ENCODE results near the gene SUFU. TPM values are rescaled to one million over a fixed set of nuclear protein-coding genes. Genes with fewer than 3 reads are reported as not detected.

The SUFU gene
- total RNA-seq, 1 experiment from 2014 or later, result 2.4 TPM

DNA sequence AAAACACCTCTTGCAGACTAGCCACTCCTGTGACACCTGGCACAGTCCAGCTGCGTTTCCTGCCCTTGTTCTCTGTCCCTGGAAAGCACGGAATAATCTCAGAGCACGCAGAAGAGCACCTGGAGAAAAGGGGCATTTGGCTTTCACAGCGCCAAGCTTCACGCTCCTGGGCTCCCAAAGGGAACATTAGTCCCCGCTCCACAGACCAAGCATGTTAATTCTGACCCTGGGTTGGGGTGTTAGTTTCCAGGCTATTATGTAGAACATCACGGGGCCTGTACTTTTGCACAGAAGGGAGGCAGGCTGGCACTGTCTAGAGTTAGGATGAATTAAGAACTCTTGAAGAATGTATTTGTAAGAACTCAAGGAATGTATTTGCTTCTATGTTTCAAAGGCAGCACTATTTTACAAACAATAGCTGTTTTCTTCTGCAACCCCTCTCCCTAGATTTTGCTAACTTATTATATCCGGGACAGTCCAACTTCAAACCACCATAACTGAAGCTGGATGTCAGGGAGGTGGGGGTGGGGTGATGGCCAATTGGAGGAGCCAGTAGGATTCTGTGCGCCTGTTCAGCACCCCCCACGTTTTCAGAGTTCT, 78.3 kb downstream of the SUFU start:
- in situ Hi-C loops (cut with HindIII; ENCODE audit: low sequenced_read_pairs), result no loop called here
- DNase-seq (ENCODE audit: low spot score), result no peak

DNA sequence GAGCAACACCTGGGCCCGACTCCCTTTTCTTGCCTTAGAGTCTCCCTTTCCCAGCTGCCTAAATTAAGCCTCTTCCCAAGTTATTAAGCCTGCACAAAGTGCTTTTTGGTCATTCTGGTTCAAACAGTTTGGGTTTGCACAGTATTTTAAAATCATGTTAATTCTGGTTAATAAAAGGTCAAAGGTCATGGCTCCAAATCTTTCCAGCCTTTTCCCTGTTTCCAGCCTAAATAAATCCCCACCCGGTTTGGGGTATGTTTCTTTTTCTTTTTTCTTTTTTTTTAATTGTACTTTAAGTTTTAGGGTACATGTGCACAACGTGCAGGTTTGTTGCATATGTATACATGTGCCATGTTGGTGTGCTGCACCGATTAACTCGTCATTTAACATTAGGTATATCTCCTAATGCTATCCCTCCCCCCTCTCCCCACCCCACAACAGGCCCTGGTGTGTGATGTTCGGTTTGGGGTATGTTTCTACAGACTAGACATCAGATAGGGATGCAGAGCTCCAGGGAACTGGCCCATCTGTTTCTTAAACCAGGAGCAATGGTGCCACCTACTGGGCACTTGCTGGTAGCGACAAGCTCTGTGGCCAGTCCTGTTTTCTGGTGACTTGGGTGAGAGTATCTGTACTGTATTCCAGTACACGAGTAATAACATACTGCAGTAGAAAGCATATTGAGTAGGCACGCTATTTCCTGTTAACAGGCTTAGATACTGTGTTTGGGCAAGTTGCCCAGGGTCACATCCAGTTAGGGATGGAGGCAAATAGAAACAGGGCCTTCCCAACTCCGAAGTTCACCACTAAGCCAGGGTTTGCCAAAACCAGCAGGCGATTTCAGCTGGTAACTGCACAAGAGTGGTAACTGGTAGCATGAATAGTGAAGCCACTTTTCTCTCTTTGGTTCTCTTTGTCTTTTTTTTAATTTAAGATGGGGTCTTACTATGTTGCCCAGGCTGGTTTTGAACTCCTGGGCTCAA, 80.0 kb downstream of the SUFU start:
- in situ Hi-C loops (cut with HindIII; ENCODE audit: low sequenced_read_pairs), result no loop called here
- DNase-seq (ENCODE audit: low spot score), result peak; percentile 96

DNA sequence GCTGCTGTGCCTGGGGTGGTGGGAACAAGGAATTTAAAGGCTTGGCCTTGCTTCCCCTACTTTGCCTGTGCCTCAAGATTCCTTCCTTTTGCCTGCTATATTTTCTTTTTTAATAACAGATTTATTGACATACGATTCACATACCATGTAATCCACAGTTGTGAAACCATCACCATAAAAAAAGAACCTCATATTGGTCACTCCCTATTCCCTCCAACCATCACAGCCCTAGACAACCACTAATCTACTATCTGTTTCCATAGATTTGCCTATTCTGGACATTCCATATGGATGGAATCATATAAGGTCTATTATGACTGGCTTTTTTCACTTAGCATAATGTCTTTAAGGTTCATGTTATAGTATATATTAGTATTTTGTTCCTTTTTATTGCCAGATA, 81.3 kb downstream of the SUFU start:
- no peak for DNase-seq (ENCODE audit: low spot score)
- in situ Hi-C loops (cut with HindIII; ENCODE audit: low sequenced_read_pairs), result no loop called here

- DNase-seq (ENCODE audit: low spot score), result no peak
- in situ Hi-C loops (cut with HindIII; ENCODE audit: low sequenced_read_pairs), result no loop called here
Measured at GRCh38 chr10:102586858-102587257, 83.1 kb downstream of the SUFU start.

DNA sequence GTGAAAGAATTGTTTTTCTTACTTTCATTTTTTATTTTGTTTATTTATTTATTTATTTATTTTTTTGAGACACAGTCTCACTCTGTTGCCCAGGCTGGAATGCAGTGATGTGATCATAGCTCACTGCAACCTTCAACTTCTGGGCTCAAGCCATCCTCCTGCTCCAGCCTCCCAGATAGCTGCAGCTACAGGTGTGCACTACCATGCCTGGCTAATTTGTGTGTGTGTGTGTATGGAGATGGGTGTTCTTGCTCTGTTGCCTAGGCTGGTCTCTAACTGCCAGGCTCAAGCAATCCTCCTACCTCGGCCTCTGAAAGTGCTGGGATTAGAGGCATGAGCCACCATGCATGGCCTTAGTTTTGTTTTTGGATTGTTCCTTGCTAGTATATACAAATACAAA, 85.1 kb downstream of the SUFU start:
- DNase-seq (ENCODE audit: low spot score), result no peak
- in situ Hi-C loops (cut with HindIII; ENCODE audit: low sequenced_read_pairs), result no loop called here

DNA sequence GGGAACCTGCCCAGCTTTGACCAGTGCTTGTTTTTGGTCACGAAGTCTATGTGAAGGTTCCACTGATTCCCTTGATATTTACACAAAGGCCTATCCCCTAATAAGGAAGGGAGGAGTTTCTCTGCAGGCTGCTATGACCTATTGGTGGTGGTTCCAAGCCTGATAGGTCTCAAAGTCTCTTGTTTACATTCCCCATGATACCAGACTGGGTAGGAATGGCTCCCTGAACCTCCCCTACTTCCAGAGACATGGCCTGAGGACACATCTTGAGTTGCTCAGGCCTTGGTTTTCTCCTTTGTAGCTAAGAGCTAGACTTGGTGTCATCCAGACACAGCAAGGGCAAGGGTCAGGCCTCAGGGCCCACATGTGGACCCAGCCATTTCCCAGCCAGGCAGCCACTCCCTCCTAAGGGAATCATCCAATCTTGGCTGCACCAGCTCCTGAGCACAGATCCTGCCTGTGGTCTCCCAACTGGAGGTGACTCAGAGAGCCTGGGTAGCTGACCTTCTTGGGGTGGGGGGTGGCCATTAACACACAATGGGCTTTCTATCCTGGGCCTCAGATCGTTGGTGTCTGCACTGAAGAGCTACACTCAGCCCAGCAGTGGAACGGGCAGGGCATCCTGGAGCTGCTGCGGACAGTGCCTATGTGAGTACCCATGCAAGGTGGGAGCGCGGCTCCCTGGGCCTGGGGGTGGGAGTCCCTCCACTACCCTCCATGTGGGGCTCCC, 89.5 kb downstream of the SUFU start:
- no peak for DNase-seq (ENCODE audit: low spot score)
- in situ Hi-C loops (cut with HindIII; ENCODE audit: low sequenced_read_pairs), result loop anchor here (10.0 kb wide), 1 partner anchor 68 kb away; no protein-coding TSS in a partner anchor

- no peak for DNase-seq (ENCODE audit: low spot score)
- in situ Hi-C loops (cut with HindIII; ENCODE audit: low sequenced_read_pairs), result loop anchor here (10.0 kb wide), 1 partner anchor 69 kb away; no protein-coding TSS in a partner anchor
Measured at GRCh38 chr10:102593804-102594079, 90.0 kb downstream of the SUFU start.

GRCh38 chr10:102595293-102595692, 91.5 kb downstream of the SUFU start:
- in situ Hi-C loops (cut with HindIII; ENCODE audit: low sequenced_read_pairs), result loop anchor here (10.0 kb wide), 1 partner anchor 70 kb away; no protein-coding TSS in a partner anchor
- no peak for DNase-seq (ENCODE audit: low spot score)

DNA sequence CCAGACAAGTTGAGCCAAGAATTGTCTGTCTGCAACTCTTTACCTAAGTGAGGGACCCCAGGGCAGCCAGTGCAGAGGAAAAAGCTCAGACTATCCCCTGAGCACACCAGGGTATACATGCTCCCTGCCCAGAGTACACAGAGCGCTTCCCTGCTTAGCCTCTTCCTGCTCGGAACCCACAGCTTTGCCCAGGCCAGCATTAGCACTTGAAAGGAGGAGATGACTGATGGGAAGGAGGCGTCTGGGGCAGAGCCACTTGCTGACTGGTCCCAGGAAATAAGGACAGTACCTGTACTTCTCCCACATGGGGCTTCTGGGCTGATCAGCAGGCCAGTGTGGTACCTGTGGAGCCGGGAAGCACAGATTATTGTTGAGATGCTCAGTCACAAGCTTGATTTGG, 92.1 kb downstream of the SUFU start:
- DNase-seq (ENCODE audit: low spot score), result no peak
- in situ Hi-C loops (cut with HindIII; ENCODE audit: low sequenced_read_pairs), result loop anchor here (10.0 kb wide), 1 partner anchor 71 kb away; no protein-coding TSS in a partner anchor

DNA sequence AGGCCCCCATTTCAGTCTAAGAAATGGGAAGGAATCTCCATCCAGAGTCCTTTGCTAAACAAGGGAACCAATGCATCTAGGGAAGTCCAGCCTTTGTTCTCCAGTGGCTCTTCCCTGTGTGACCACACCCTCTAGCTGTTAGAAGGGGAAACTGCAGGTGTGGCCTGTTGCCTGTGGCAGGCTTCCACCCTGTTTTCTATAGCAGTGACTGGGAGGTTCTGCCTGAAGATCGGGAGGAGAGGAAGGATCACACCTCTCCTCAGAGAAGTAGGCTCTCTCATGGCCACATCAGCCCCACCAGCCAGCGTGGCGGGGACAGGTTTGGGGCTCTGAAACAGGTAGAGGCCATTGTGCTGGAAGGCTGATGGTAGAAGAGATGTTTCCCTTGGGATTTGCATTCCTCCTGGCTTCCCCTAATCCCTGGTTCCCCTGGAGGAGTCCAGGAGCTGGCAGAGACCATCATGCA, 92.8 kb downstream of the SUFU start:
- in situ Hi-C loops (cut with HindIII; ENCODE audit: low sequenced_read_pairs), result loop anchor here (10.0 kb wide), 1 partner anchor 72 kb away; no protein-coding TSS in a partner anchor
- peak; percentile 84 for DNase-seq (ENCODE audit: low spot score)

DNA sequence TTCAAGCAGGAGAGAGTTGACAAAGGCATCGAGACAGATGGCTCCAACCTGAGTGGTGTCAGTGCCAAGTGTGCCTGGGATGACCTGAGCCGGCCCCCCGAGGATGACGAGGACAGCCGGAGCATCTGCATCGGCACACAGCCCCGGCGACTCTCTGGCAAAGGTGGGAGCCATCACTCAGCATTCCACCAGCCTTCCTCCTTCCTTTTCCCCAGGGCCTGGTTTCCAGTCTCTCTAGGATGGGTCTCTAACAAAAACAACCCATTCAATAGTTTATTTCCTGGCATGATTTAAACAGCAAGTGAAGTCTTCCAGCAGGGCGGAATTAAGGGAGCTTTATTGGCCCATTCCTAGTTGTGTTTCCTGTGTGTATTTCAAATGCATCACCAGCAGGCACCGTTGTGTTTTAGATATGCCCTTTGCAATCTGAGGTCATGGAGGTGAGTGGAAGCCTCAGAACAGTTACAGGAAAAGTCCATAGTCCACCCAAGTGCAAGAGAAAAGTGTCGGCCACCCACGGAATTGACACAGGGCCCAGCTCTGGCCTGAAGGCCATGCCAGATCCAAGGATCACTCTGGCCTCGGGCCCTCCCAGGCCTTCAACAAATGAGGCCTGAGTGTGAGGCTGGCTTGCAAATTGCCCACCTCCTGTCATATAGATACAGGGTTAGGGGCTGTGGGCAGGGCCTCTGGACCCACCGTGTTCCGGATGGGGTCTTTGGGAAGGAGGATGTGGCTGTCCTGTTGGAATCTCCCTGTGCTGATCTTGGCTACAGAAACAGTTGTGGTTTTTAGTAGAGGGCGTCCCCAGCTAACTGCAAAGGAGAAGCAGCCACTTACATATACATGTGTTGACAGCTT, 93.6 kb downstream of the SUFU start:
- in situ Hi-C loops (cut with HindIII; ENCODE audit: low sequenced_read_pairs), result loop anchor here (10.0 kb wide), 1 partner anchor 73 kb away; no protein-coding TSS in a partner anchor
- DNase-seq (ENCODE audit: low spot score), result peak; percentile 72

DNA sequence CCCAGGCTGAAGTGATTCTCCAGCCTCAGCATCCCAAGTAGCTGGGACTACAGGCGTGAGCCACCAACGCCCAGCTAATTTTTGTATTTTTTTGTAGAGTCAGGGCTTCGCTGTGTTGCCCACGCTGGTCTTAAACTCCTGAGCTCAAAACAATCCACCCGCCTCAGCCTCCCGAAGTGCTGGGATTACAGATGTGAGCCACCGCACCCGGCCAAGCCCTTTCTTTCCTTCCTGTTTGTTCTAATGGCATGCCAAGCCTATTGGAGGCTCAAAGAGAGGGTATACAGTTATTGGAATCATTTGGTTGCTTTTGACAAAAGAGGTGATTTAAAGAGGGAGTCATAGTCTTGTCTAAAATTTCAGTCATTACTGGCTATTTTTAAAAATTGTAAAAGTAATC, 94.5 kb downstream of the SUFU start:
- no peak for DNase-seq (ENCODE audit: low spot score)
- in situ Hi-C loops (cut with HindIII; ENCODE audit: low sequenced_read_pairs), result loop anchor here (10.0 kb wide), 1 partner anchor 73 kb away; no protein-coding TSS in a partner anchor

DNA sequence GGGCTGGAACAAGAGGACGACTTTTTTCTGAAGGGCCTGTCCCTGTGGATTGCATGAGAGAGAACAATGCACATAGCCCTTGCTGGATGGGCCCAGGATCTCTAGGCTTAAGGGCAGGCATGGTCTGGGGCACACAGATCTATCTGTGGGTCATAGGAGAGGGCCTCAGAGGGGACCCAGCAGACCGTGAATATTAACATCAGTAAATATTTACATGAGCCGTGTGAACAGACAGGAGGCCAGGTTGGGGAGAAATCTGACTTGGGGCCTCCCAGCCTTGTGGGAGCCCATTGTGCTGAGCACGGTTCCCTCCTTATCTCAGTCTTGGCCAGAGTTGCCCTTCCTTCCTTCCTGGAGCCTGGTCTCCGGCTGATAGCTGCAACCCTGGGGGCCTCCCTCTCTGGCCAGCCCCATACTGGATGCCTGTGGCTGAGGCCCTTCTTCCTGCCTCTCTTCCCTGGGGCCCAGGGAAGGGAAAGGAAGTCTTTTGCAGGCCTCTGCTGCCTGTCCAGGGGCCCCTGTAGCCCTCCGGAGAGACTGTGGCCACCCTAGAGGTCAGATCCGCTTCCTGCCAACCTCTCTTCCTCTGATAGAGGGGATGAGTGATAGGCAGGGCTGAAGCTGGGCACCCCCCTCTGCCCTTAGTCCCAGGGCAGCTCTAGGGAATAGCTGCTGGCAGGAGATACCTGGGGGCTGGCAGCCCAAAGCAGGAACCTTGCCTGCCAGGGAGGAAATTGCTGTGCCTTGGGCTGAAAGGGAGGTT, 96.0 kb downstream of the SUFU start:
- in situ Hi-C loops (cut with HindIII; ENCODE audit: low sequenced_read_pairs), result loop anchor here (10.0 kb wide), 2 partner anchors 75 to 95 kb away; partner anchors contain the start of genes ACTR1A and SUFU

DNA sequence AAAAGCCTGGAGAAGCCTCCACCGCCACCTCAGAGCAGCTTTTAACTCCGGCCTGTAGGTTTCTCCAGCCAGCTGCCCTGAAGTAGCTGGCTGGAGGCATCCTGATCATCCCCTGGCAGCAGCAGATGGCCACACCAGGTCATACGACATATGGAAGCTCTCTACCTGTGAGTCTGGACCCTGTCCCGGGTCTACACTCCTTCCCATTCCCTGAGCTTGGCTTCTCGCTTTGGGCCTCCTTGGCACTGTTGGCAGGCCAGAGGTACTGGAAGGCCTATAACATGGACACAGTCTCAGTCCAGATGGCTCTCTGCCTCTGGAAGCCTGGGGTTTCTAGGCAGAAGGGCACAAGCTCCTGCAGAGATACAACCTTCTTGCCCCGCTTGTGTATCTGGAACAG, 97.0 kb downstream of the SUFU start:
- DNase-seq (ENCODE audit: low spot score), result peak; percentile 97
- in situ Hi-C loops (cut with HindIII; ENCODE audit: low sequenced_read_pairs), result loop anchor here (10.0 kb wide), 1 partner anchor 96 kb away; the partner anchor contains the start of genes ACTR1A and SUFU

More for the DNA sequence above, 96.0 kb downstream of the SUFU start:
- DNase-seq (ENCODE audit: low spot score), result no peak

DNA sequence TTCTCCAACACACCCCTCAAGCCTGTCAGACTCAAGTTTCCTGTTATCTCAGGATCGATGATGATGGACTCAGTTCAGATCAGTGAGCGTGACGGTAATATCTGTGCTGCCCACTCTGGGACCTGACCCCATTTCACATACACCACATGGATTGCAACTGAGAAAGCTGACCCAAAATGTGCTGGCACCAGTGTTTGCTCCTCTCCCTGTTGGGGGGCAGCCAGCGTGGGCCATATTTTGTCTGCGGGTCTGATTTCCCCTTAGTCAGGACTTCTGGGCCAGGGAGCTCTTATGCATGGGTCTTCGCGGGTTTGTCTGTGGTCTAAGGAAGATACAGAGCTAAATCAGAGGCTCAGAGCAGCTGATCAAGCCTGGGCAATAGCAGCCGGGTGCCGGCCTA, 97.9 kb downstream of the SUFU start:
- in situ Hi-C loops (cut with HindIII; ENCODE audit: low sequenced_read_pairs), result loop anchor here (10.0 kb wide), 1 partner anchor 97 kb away; the partner anchor contains the start of genes ACTR1A and SUFU
- no peak for DNase-seq (ENCODE audit: low spot score)

DNA sequence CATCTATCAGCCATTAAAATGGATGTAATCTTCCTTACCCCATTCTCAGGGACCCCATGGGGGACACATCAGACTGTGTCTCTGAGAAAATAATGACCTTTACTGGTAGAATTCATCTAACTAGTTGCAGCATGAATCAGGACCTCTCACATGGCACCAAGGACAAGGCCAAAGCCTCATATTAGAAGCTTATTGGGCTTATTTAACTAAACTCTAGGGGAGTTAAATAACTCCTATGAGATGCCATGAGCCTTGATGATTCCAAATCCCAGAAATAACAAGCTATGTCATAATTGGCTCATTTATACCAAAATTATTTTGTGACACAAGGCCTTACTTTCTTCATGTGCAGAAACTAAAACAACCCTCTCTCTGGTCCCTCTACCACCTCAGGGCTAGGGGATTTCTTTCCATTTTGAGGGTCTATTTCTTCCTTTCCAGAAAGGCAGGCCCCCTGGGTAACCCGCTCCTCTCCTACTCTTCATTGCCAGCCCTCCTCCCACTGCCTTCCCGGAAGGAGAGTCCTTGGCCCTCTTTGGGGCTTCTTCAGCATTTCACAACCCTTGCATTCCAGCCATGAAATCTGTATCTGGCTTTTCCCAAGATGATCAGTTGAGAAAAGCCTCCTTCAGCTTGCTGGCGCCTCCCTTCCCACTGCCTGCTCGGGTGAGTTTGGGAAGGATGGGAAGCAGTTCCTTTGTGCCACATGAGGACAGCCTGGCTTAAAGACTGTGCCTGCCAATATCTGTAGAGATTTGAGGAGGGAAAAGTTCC, 98.7 kb downstream of the SUFU start:
- in situ Hi-C loops (cut with HindIII; ENCODE audit: low sequenced_read_pairs), result loop anchor here (10.0 kb wide), 1 partner anchor 98 kb away; the partner anchor contains the start of genes ACTR1A and SUFU
- DNase-seq (ENCODE audit: low spot score), result no peak

- in situ Hi-C loops (cut with HindIII; ENCODE audit: low sequenced_read_pairs), result loop anchor here (10.0 kb wide), 1 partner anchor 99 kb away; the partner anchor contains the start of genes ACTR1A and SUFU
Measured at GRCh38 chr10:102603946-102604345, 100.2 kb downstream of the SUFU start.

More at GRCh38 chr10:102603946-102604345, 100.2 kb downstream of the SUFU start:
- DNase-seq (ENCODE audit: low spot score), result no peak

Data from G401 (cell line).